K562 (cell line): ENCODE data around the gene VEGFA.

ENCODE experiments used
- MXI1 ChIP-seq: IDR thresholded peaks from 2 replicates; pipeline ENCODE4 v1.6.1; 2011; ENCODE audit warnings: low read depth, mild to moderate bottlenecking, improper control_type of control experiment, low read length
- POLR2A ChIP-seq: fragments of 450-650 bp; conservative IDR thresholded peaks from 2 replicates; pipeline ENCODE4 v1.6.1; 2016
- TAF1 ChIP-seq: IDR thresholded peaks from 2 replicates; pipeline ENCODE4 v1.6.1; 2011; ENCODE audit warnings: mild to moderate bottlenecking, low read length, moderate library complexity; ENCODE audit not compliant: insufficient read depth, control insufficient read depth, severe bottlenecking; ENCODE audit errors: extremely low read depth

GRCh38 chr6:43723737-43724295 is 46.2 kb upstream of the VEGFA start:
- TF ChIP-seq MXI1, result no peak
- no peak for TF ChIP-seq POLR2A
- no peak for TF ChIP-seq TAF1
